Measurements from ENCODE around the gene DEF6.

DNA sequence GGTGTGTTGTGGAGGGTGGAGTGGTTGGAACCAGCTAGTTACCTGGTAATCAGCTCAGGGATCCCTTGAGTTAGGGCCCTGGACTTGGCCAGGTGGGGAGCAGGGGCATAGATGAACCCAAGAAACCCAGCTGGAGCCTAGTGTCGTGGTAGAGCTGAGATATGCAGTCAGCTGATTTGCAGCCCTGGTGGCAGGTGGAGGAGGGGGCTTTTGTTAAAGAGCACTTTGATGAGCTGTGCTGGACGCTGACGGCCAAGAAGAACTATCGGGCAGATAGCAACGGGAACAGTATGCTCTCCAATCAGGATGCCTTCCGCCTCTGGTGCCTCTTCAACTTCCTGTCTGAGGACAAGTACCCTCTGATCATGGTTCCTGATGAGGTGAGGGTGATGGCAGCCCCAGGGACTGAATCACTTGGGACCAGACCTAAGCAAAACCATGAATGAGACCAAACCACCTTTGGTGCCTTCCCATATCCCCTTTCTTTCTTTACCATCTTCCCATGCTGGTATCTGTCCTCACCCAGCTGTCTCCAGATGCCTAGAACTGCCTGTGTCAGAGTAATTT lies 12.7 kb downstream of the DEF6 start:
- TF ChIP-seq, protein P1, sequence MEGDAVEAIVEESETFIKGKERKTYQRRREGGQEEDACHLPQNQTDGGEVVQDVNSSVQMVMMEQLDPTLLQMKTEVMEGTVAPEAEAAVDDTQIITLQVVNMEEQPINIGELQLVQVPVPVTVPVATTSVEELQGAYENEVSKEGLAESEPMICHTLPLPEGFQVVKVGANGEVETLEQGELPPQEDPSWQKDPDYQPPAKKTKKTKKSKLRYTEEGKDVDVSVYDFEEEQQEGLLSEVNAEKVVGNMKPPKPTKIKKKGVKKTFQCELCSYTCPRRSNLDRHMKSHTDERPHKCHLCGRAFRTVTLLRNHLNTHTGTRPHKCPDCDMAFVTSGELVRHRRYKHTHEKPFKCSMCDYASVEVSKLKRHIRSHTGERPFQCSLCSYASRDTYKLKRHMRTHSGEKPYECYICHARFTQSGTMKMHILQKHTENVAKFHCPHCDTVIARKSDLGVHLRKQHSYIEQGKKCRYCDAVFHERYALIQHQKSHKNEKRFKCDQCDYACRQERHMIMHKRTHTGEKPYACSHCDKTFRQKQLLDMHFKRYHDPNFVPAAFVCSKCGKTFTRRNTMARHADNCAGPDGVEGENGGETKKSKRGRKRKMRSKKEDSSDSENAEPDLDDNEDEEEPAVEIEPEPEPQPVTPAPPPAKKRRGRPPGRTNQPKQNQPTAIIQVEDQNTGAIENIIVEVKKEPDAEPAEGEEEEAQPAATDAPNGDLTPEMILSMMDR (IDR thresholded peaks at IDR 0.05) = no peak
- TF ChIP-seq POLR2A (IDR thresholded peaks at IDR 0.05; ENCODE audit: low read depth) (no peak), POLR2AphosphoS5 (IDR thresholded peaks at IDR 0.05) (no peak)

All from esophagus muscularis mucosa (tissue), 3 donors.